Rectal smooth muscle tissue (tissue), 1 donor: ENCODE results near the gene KIF19.
"Not testable (repeated sequence)": the region's sequence is repeated elsewhere in the genome, so short reads cannot be mapped to it uniquely, and the experiment has no call there.

ENCODE experiments used
- H3K27ac ChIP-seq: one replicate; pipeline ENCODE4 v1.7.0; 2013; ENCODE audit warnings: low read depth, low read length, inconsistent platforms
- H3K27me3 ChIP-seq: one replicate; pipeline ENCODE4 v1.7.0; 2013; ENCODE audit warnings: low read length; ENCODE audit not compliant: control insufficient read depth, insufficient read depth
- H3K36me3 ChIP-seq: one replicate; pipeline ENCODE4 v1.7.0; 2013; ENCODE audit warnings: low read length; ENCODE audit not compliant: control insufficient read depth, insufficient read depth
- H3K4me1 ChIP-seq: one replicate; pipeline ENCODE4 v1.7.0; 2013; ENCODE audit warnings: low read length; ENCODE audit not compliant: control insufficient read depth, insufficient read depth
- H3K4me3 ChIP-seq: one replicate; pipeline ENCODE4 v1.7.0; 2013; ENCODE audit warnings: low read length
- H3K9ac ChIP-seq: one replicate; pipeline ENCODE4 v1.7.0; 2013; ENCODE audit warnings: low read length

KIF19 gene, protein sequence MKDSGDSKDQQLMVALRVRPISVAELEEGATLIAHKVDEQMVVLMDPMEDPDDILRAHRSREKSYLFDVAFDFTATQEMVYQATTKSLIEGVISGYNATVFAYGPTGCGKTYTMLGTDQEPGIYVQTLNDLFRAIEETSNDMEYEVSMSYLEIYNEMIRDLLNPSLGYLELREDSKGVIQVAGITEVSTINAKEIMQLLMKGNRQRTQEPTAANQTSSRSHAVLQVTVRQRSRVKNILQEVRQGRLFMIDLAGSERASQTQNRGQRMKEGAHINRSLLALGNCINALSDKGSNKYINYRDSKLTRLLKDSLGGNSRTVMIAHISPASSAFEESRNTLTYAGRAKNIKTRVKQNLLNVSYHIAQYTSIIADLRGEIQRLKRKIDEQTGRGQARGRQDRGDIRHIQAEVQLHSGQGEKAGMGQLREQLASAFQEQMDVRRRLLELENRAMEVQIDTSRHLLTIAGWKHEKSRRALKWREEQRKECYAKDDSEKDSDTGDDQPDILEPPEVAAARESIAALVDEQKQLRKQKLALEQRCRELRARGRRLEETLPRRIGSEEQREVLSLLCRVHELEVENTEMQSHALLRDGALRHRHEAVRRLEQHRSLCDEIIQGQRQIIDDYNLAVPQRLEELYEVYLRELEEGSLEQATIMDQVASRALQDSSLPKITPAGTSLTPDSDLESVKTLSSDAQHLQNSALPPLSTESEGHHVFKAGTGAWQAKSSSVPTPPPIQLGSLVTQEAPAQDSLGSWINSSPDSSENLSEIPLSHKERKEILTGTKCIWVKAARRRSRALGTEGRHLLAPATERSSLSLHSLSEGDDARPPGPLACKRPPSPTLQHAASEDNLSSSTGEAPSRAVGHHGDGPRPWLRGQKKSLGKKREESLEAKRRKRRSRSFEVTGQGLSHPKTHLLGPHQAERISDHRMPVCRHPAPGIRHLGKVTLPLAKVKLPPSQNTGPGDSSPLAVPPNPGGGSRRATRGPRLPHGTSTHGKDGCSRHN

DNA sequence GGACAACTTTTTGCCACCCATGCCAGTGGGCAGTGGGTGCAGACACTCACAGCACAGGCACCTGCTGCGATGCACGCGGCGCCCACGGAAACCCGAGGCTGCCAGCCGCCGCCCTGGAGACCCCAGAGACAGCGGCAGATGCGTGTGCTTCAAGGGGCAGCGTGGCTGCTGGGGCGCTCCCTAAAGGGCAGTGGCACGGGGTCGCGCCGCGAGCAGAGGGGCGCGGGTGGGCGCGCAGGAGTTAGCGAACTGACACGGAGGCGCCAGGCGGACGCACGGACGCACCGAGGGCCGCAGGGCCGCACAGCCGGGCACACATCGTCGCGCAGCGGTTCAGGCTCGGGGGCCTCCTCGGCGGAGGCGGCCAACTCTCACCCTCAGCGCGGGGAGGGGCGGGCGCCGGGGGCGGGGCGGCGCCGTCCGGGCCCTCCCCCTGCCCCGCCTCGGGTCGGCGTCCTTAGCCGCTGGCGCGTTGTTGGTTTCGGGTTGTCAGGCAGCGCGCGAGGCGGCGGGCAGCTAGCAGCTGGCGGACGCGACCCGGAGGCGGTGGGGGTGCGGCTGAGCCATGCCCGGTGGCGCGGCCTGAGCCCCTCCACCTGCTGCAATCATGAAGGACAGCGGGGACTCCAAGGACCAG lies at the start of gene KIF19:
KIF19 (plus strand) TSS at position 484 of the 637 bp plus-strand sequence; CDS start at position 608, 124 bp downstream.
- Histone ChIP-seq H3K4me1 (no peaks in the 10 kb centered on the region), H3K9ac (no peak within 1 kb of the TSS), H3K27me3 (no peaks in the 10 kb centered on the region), H3K4me3 (peak within 1 kb of the TSS; percentile 57), H3K27ac (no peak within 1 kb of the TSS), H3K36me3 (no peaks in the 10 kb centered on the region)

DNA sequence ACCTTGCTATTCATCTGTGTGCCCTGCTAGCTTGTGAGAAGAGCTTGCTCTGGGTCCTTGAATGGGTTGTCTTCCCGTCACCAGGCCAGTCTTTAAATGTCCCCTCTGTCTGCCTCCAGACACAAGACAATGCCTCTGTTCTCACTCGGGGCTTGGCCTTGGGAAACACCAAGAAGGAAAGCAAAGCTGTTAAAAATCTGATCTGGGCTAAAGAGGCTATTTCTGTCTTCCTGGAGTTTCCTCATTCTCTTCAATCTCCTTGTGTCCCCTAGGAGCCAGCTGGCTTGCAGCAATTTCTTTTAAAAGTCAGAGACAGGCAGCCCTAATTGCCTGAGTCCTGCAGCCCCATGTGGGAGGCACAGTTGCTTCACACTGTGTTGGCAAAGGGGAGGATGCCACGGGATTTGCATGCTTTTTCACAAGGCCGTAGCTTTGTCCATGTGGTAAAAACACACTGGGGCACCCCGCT lies 49.5 kb upstream of the KIF19 start:
- H3K9ac ChIP-seq: no peak overlapping the region
- H3K27ac ChIP-seq: peak overlapping the region; percentile 72
- H3K36me3 ChIP-seq: no peaks in the 10 kb centered on the region
- peaks cover 5% of the 10 kb centered on the region for H3K27me3 ChIP-seq
- H3K4me1 ChIP-seq: no peaks in the 10 kb centered on the region
- H3K4me3 ChIP-seq: no peak overlapping the region

DNA sequence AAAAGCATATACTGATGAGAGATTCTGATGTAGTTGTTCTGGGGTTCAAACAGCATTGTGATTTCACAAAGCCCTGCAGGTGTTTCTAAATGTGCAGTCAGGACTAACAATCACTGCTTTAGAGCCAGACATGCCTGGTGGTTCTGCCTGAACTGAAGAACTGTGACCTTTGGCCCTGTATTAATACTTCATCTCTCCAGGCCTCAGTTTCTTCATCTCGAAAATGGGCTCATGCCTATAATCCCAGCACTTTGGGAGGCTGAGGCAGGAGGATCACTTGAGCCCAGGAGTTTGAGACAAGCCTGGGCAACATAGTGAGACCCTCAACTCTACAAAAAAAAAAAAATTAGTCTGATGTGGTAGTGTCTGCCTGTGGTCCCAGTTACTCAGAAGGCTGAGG lies 48.1 kb upstream of the KIF19 start:
- Histone ChIP-seq H3K27ac (no peak overlapping the region), H3K4me1 (no peaks in the 10 kb centered on the region), H3K4me3 (no peak overlapping the region), H3K9ac (no peak overlapping the region), H3K36me3 (no peaks in the 10 kb centered on the region), H3K27me3 (peaks cover 5% of the 10 kb centered on the region)

DNA sequence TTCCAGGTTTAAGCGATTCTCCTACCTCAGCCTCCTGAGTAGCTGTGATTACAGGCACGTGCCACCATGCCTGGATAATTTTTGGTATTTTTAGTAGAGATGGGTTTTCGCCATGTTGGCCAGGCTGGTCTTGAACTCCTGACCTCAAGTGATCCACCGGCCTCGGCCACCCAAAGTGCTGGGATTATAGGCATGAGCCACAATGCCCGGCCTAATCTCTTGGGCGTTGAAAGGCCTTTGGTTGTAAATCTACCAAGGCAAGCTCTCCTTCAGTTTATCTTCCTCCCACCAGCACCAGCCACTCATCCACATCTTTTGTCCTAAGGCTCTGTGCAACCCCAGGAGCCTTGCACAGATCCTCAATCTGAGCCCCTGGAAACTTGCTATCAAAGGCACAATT lies 46.4 kb upstream of the KIF19 start:
- H3K4me3 ChIP-seq, H3K4me1 ChIP-seq, H3K36me3 ChIP-seq, H3K9ac ChIP-seq, H3K27me3 ChIP-seq, H3K27ac ChIP-seq: not testable (repeated sequence)

DNA sequence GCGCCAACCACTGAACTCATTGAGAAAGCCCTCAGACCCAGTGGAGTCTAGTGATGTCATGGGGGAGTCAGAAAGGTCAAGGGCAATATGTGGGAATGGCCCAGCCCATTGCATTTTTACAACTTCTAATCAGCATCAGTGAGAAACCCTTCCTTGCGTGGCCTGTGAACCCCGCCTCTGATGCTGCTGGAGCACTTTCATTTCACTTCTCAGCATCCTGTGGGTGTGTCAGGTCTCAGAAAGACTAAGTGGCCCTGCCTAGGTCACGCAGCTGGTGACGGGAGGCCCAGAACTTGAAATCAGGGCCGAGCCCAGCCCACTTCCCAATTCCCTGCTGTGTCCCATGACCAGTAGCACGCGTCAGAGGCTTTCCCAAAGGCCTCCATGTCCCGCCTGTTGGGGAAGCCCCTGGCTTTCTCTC lies 45.9 kb upstream of the KIF19 start:
- no peak overlapping the region for H3K27ac ChIP-seq
- H3K4me3 ChIP-seq: no peak overlapping the region
- no peak overlapping the region for H3K9ac ChIP-seq
- H3K36me3 ChIP-seq: no peaks in the 10 kb centered on the region
- H3K27me3 ChIP-seq: peaks cover 2% of the 10 kb centered on the region
- no peaks in the 10 kb centered on the region for H3K4me1 ChIP-seq

DNA sequence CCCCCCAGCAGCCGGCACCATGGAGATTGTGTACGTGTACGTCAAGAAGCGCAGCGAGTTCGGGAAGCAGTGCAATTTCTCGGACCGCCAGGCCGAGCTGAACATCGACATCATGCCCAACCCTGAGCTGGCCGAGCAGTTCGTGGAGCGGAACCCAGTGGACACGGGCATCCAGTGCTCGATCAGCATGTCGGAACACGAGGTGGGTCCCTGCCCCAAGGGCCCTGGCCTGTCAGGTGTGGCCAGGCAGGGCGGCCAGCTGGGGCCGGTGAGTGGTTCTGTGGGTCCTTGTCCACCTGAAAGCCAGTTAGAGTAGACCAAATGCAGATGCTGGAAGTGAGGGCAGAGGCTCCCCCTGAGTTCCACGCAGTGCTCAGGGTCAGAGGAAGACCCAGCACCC lies 44.2 kb upstream of the KIF19 start:
- H3K27ac ChIP-seq: no peak overlapping the region

DNA sequence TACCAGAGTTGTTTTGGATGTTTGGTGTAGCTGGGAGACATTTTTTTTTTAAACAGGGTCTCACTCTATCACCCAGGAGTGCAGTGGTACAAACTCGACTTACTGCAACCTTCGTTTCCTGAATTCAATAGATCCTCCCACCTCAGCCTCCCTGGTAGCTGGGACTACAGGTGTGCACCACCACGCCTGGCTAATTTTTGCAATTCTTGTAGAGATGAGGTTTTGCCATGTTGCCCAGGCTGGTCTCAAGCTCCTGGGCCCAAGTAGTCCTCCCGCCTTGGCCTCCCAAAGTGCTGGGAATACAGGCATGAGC lies 43.8 kb upstream of the KIF19 start:
- not testable (repeated sequence) for H3K36me3 ChIP-seq, H3K27me3 ChIP-seq, H3K4me1 ChIP-seq, H3K4me3 ChIP-seq, H3K9ac ChIP-seq, H3K27ac ChIP-seq

More for the DNA sequence above, 44.2 kb upstream of the KIF19 start:
- Histone ChIP-seq H3K36me3 (no peaks in the 10 kb centered on the region), H3K4me3 (no peak overlapping the region), H3K9ac (no peak overlapping the region), H3K27me3 (peaks cover 2% of the 10 kb centered on the region), H3K4me1 (no peaks in the 10 kb centered on the region)

DNA sequence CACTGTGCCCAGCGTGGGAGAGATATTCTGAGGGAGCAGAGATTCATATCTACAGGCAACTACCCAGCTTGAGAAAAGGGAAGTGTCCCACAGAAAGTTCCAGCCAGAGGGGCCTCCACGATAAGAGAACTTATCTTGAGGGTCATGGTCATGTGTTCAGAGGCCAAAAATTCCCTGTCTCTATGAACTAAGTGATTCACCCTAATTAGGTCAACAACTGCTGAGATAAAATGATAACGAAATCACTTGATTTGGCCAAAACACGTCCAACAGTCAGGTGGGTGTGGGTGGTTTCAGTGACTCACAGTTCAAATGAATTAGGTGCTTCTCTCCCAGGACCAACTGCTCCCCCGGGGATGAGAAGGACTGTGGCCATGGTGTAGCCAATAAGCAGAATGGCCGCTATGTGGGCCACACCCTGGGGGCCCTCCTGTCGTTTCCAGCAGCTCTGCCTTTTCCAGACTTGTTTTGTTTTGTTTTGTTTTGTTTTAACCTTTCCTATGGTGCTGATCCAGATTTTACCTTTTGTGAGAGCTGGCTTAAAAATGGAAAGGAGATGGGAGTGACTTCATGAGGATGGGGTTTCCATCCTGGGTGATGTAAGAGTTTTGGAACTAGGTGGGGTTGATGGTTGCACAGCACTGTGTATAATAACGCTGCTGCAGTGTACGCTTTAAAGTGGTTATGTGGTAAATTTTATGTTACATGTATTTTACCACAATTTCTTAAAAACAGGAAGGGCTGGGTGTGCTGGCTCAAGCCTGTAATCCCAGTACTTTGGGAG lies 43.2 kb upstream of the KIF19 start:
- peaks cover 2% of the 10 kb centered on the region for H3K27me3 ChIP-seq
- no peaks in the 10 kb centered on the region for H3K36me3 ChIP-seq
- H3K9ac ChIP-seq: no peak overlapping the region
- H3K4me3 ChIP-seq: no peak overlapping the region
- H3K27ac ChIP-seq: no peak overlapping the region
- no peaks in the 10 kb centered on the region for H3K4me1 ChIP-seq

DNA sequence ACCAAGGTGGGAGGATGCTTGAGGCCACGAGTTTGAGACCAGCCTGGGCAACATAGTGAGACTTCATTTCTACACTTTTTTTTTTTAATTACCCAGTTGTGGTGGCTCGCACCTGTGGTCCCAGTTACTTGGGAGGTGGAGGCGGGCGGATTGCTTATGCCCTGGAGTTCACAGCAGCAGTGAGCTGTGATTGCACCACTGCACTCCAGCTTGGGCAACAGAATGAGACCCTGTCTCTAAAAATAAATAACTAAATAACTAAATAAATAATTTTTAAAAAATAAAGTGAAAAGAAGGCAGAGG lies 42.7 kb upstream of the KIF19 start:
- Histone ChIP-seq H3K27me3 (peaks cover 2% of the 10 kb centered on the region), H3K36me3 (no peaks in the 10 kb centered on the region), H3K27ac (no peak overlapping the region), H3K4me1 (no peaks in the 10 kb centered on the region), H3K4me3 (no peak overlapping the region), H3K9ac (no peak overlapping the region)

DNA sequence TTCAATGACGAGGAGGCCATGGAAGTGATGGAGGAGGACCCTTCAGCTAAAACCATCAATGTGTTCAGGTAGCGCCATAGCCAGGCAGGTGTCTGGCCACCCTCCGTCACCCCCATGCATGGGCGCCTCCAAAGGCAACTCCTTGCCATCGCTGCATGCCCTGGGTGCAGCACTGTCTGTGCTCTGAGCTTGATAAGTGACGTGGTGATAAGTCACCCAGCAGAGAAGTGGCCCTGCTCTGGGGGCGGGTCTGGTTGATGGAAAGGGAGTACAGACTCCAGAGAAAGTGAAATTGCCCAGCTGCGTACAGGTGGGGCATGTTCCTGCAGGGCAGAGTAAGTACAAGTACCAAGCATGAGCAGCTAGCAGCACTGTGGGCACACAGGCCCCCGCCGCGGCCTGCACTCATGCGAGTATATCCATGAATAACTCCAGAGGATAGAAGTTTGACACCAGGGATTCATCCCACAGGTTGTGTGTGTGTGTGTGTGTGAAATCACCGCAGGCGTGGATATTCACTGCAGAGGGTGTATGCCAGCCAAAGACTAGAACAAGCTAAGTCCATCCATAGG lies 38.9 kb upstream of the KIF19 start:
- H3K4me1 ChIP-seq: no peaks in the 10 kb centered on the region
- H3K9ac ChIP-seq: no peak overlapping the region
- H3K27ac ChIP-seq: no peak overlapping the region
- peaks cover 2% of the 10 kb centered on the region for H3K27me3 ChIP-seq
- no peaks in the 10 kb centered on the region for H3K36me3 ChIP-seq
- H3K4me3 ChIP-seq: no peak overlapping the region

DNA sequence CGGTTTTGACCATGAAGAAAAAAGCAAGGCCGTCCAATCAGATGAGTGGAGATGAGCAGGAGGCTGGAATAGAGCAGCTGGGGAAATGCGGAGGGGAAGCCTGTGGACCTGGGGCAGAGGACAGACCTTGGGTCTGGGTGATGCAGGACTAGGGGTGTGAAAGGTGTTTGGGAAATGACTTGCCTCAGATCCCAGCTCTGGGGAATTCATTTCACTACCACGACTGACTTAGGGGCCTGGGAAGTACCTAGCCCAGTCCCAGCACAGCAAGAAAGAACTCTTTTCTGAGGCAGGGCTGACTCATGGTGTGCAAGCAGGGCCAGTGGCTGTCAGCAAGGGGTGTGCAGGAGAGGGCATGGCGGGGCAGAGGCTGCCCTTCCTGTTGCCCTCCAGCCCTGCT lies 37.2 kb upstream of the KIF19 start:
- peaks cover 2% of the 10 kb centered on the region for H3K27me3 ChIP-seq
- no peak overlapping the region for H3K4me3 ChIP-seq
- H3K9ac ChIP-seq: no peak overlapping the region
- H3K27ac ChIP-seq: no peak overlapping the region
- no peaks in the 10 kb centered on the region for H3K4me1 ChIP-seq
- no peaks in the 10 kb centered on the region for H3K36me3 ChIP-seq
